T follicular helper cell (primary cell): Measurements from ENCODE around the gene DLX6.

Experiments
- DNase-seq: peaks from one replicate; pipeline ENCODE4 v3.0.0-alpha.2; 2020; ENCODE audit warnings: low read depth

Gene DLX6

DNA sequence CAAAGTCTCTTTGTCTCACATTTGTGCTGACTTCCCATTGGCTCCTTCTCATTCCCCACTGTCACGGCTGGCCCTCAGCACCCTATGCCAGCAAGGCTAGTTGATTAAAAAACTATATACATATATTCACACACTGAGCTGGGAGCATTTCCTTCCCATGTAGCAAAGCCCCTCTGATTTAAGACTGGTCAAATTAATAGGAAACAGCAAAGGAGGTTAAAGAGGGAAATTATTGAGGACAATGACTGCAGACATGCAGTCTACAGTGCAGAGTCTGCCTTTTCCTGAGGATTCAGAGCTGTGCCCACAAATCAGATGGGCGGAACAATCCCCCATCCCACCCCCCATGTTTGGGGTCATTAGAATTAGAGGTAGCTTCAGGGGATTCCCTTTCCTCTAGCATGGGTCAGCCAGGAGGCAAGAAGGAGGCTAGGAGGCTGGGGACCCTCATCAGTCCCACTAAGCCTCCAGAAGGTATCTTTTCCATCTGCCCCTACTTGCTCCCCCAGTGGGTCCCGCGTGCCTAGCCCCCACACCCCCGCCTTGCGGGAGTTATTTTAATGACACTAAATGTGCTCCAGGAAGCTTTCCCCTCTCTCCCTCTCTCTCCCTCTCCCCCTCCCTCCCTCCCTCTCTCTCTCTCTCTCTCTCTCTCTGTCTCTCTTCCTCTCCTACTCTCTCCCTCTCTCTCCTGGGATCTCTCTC, 9.8 kb upstream of the DLX6 start:
- DNase-seq = no peak

GRCh38 chr7:96996111-96996957, 9.0 kb upstream of the DLX6 start:
- DNase-seq = no peak

DNA sequence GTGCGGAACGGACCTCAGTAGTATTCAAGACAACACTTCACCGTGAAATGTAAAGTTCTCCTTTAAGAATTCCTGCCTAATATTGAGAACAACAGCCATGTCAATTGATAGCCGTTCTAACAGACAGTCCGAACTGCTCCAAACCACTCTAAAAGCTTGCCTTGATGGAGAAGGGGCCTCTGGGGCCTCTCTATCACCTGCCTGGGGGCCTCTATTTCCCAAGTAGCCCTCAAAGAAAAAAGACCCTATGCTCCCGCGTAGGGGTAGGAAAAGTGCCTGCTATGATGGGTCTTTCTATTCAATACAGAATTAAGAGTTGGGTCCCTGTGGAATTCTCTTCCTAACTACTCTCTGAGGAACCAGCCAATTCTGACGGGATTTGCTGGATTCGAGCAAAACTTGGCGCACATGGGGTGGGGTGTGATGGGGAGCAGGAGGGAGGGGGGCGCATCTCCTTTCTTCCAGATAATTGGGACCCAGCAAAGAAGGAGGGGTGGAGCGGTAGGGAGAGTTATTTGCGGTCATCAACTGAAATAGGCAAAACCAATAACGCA, 8.3 kb upstream of the DLX6 start:
- no peak for DNase-seq

- DNase-seq = no peak
These were observed 7.8 kb upstream of the DLX6 start for GRCh38 chr7:96997512-96998032.

DNA sequence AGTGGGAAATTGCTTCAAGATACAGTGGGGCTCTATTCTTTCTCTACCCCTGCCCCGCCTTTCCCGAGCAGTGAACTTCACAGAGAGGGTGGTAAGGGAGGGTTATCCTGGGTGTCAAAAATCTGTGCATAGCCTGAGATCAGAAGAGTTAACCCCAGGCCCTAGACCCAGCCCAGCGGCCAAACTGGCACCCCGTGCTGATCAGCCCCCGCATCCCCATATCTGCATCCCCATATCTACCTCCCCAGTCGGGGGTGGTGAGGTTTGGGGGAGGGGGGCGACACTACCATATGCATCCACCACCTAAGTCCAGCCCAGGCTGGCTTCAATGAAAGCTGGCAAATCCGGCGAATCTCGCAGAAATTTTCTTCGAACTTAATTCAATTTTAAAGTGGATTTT, 7.0 kb upstream of the DLX6 start:
- no peak for DNase-seq

GRCh38 chr7:96998744-96999143, 6.6 kb upstream of the DLX6 start:
- no peak for DNase-seq

DNA sequence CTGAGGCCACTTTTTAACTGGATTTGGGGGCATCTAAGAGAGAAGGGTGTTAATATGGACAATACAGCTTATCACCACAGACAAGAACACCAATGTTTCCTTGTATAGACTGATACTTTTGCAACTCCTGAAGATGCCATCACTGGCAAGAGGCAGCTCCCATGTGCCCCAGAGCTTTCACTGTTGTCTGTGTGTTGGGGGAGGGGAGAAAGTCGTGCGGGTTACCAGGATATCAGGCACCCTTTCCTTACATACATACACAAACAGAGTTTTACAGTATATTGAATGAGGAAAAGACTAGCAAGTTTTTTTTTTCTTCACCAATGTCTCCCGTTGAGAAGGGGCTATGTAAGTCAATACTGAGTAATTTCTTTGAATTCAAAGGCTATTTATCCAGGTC, 4.1 kb upstream of the DLX6 start:
- no peak for DNase-seq

DNA sequence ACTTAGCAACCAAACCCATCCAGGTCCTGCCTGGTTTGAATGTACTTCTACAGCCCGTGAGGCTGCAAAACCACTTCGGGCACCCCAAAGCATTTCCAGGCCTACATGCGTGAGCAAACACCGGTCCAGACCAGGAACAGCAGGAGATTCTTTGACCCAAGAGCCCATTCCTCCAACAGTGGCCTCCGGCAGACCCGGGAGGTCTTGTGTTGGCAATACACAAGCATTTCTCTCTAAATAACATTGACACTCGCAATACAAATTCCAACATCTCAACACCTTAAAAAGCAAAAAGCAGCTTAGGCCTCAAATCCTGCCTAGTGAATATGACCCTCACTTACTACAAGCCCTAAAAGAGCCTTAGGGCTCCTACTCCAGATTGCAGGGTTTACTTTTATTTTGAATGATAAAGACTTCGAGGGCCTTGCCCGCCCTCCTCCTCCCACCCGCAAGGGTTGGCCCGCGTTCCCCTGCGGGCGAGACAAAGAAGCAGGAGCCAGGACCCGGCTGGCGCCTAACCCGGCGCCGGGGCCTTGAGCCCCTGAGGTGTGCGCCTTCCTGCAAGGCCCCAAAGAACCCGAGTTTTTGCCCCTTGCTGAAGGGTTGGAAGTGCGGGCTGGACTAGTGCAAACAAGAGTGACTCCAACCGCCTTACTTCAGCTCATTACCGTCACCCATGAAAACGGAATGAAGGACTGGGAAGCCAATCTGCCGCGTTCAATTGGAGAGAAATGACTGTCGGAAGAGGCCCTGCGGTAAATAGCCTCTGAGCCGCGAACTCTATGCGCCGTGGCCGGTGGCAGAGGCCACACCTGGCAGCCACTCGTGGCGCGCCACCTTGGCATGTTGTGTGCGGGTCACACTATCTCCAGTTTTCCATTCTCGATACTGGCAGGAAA, 3.4 kb upstream of the DLX6 start:
- DNase-seq = no peak

GRCh38 chr7:97002555-97003261, 2.6 kb upstream of the DLX6 start:
- no peak for DNase-seq

DNA sequence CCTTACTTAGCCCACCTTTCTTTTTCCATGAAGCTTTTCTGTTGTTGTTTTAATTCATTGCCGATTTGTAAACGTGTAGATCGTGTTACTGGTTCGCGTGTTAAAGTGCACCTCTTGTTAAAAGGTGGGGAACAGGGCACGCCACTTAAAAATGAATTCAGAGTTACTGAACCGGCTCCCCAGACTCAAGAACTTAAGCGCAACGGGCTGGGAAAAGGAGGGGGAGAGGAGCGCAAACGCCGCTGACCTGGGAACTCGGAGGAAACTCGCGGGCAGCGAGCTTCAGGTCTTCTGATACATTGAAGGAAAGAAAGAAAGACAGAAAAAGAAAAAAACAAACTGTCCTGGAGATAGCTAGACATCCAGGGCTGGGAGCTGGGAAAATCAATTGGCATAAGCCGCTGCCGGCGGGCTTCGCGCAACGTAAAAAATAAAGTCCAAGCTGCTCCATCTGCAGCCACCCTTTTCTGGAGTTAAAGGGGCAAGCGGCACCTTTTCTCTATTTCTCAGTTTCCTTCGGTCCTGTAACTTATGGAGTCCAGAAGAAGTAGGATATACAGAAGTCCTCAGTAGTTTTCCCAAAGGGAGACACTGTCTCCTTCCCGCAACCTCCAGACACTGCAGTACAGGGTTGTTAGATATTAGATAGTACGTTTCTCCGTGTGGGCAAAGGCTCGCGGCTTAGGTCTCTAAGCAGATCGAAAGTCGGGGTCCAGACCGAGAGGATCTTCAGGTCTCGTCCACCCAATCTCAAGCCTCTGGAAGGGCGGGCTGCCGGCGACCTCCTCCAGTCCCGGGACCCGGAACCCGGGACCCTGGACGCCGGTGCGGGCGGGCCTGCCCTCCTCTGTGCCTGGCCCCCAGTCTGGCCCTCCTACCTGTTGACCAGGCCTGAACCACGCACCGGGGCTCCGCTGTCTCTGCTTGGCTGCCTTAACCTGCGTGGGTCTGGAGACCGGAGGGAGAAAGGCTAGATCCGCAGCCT, 1.8 kb upstream of the DLX6 start:
- no peak for DNase-seq

DNA sequence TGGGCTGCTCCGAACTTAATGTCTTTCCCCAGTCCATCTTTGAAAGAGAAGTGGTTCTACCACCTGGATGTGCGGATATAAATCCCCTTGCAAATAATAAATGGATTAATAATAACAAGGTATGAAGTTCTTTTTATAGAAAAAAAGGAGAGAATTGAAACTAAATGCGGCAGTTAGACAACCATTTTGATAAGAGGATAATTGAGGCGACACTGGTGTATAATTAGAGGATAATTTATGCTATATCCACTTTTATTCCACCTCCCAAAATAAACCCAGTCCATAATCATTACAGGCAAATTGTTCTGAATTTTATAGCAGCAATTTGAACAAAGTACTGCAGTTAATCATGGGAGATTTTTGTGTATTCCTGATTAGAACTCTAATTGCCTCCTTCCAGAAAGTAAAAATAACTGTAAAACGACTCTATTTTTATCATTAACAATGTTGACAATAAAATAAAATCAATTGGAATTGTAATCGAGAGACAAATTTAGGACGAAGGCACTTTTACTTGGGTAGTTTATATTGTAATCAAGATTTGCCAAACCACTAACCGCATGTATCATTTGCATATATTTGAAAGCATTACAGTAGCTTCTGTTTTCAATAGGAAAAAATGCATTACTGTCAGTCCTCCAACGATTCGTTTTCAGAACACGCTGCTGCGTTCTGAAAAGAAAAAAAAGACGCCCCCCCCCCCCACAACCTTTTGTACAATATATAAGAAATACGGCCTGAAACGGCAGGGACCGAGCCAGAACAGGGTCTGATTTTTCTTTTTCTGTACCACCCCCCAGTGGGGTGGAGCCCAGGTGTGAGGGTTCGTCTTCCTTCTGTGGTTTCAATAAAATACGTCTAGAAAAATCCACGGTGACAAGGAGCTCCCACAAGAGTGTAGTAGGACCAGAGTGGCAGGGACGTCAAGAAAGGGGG, 838 bp upstream of the DLX6 start:
- DNase-seq = no peak

GRCh38 chr7:97006055-97006815, 882 bp downstream of the DLX6 start:
- DNase-seq = no peak

DNA sequence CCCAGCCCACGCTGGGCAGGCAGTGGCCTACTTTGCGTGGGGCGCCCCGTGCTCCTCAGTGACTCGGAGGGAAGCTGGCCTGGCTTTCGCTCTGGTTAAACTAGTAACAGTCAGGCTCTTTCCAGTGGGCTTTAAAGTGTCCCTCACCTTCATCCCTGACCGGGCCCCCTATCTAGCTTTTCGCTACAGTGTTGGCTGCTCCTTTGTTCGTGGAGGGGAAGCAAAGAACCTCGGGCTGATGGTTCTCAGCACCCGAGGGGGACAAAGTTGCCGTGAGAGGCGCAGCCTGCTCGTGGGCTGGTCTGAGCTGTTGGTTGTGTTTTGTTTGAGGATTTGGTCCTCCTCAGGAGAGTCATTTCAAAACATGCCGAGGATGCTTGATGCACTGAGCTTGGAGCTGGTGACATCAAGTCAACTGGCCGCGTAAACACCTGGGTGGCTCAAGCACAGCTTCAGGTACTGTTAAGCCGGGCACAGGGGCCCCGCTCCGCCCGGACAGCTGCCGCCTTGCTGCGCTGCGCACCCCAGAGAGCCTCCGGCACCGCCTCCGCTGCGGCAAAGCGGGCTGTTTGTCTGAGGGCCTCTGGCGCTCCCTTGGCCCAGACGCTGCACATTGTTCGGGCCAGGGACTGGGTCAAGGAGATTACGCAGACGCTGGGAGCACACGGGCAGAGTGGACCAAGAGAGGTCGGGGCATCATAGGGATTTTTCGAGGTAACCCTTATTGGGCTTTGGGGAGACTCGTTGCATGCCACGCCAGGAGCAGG, 1.6 kb downstream of the DLX6 start:
- DNase-seq = no peak

DNA sequence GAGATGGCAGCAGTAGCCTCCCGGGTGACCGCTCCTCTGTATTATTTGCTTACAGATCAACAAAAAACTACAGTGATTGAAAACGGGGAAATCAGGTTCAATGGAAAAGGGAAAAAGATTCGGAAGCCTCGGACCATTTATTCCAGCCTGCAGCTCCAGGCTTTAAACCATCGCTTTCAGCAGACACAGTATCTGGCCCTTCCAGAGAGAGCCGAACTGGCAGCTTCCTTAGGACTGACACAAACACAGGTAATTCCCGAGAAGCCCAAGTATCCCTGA, 2.2 kb downstream of the DLX6 start:
- DNase-seq = no peak

DNA sequence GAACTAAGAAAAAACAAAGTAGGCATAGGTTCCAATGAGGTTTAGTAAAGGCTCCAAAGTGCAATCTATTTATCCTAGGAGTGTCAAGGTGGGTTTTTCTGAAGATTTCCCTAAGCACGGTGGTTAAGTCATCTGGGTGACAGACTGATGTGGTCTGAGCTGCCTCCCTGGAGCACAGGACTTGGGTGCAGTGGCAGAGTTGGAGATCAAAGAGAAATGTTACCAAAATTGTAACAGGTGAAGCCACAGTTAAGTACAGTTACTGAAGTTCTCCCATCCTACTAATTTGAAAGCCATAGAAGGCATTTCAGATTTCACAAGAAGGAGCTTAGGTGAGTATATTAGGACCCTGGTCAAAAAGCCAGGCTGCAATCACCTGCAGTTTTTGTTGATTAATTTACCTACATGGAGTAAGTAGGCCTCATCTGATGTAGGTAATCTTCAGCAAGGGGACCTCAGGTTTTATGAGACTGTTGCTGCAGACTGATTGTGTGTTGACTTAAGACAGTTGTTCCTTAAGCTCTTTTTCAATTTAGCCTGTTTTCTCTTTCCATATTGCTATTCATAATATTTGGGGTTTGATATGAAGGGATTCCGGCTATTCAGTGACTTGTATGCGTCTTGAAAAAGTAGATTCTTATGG, 3.0 kb downstream of the DLX6 start:
- DNase-seq = no peak

GRCh38 chr7:97009753-97010732, 4.7 kb downstream of the DLX6 start:
- DNase-seq = no peak
